ENCODE measurements around the gene SCMH1.

The SCMH1 gene

GRCh38 chr1:41160498-41161110 is 81.5 kb downstream of the SCMH1 start:
- TF ChIP-seq CEBPB (IDR thresholded peaks at IDR 0.05), result no peak

- TF ChIP-seq TEAD4 (IDR thresholded peaks at IDR 0.05), result no peak
- no peak for TF ChIP-seq ZBTB7A (IDR thresholded peaks at IDR 0.05; ENCODE audit: low read depth)
- TF ChIP-seq CREB1 (IDR thresholded peaks at IDR 0.05; ENCODE audit: low read depth), result no peak
- TF ChIP-seq NFIC (IDR thresholded peaks at IDR 0.05), result no peak
- TF ChIP-seq USF1 (IDR thresholded peaks at IDR 0.05), result no peak
- no peak for TF ChIP-seq EP300 (IDR thresholded peaks at IDR 0.05; ENCODE audit: borderline replicate concordance)
- no peak for TF ChIP-seq TAF1 (IDR thresholded peaks at IDR 0.05; ENCODE audit: low read depth)
- no peak for TF ChIP-seq YY1 (IDR thresholded peaks at IDR 0.05; ENCODE audit: low read depth)
- TF ChIP-seq, protein P1, sequence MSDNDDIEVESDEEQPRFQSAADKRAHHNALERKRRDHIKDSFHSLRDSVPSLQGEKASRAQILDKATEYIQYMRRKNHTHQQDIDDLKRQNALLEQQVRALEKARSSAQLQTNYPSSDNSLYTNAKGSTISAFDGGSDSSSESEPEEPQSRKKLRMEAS (IDR thresholded peaks at IDR 0.05), result no peak
- TF ChIP-seq CEBPB (IDR thresholded peaks at IDR 0.05), result no peak
- no peak for TF ChIP-seq TCF12 (IDR thresholded peaks at IDR 0.05; ENCODE audit: low read depth)
- TF ChIP-seq EGR1 (IDR thresholded peaks at IDR 0.05), result no peak
- no peak for TF ChIP-seq FOXM1 (IDR thresholded peaks at IDR 0.05; ENCODE audit: borderline replicate concordance, low read depth)
- TF ChIP-seq RAD21 (IDR thresholded peaks at IDR 0.05; ENCODE audit: low read depth), result no peak
- TF ChIP-seq, protein P2, sequence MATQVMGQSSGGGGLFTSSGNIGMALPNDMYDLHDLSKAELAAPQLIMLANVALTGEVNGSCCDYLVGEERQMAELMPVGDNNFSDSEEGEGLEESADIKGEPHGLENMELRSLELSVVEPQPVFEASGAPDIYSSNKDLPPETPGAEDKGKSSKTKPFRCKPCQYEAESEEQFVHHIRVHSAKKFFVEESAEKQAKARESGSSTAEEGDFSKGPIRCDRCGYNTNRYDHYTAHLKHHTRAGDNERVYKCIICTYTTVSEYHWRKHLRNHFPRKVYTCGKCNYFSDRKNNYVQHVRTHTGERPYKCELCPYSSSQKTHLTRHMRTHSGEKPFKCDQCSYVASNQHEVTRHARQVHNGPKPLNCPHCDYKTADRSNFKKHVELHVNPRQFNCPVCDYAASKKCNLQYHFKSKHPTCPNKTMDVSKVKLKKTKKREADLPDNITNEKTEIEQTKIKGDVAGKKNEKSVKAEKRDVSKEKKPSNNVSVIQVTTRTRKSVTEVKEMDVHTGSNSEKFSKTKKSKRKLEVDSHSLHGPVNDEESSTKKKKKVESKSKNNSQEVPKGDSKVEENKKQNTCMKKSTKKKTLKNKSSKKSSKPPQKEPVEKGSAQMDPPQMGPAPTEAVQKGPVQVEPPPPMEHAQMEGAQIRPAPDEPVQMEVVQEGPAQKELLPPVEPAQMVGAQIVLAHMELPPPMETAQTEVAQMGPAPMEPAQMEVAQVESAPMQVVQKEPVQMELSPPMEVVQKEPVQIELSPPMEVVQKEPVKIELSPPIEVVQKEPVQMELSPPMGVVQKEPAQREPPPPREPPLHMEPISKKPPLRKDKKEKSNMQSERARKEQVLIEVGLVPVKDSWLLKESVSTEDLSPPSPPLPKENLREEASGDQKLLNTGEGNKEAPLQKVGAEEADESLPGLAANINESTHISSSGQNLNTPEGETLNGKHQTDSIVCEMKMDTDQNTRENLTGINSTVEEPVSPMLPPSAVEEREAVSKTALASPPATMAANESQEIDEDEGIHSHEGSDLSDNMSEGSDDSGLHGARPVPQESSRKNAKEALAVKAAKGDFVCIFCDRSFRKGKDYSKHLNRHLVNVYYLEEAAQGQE (IDR thresholded peaks at IDR 0.05; ENCODE audit: low read depth), result no peak
Measured at GRCh38 chr1:41158966-41159365, 83.1 kb downstream of the SCMH1 start.

- TF ChIP-seq NFIC (IDR thresholded peaks at IDR 0.05), result no peak
- TF ChIP-seq, protein P2 (IDR thresholded peaks at IDR 0.05; ENCODE audit: low read depth), result no peak
- TF ChIP-seq CEBPB (IDR thresholded peaks at IDR 0.05), result no peak
- TF ChIP-seq USF1 (IDR thresholded peaks at IDR 0.05), result no peak
- TF ChIP-seq TAF1 (IDR thresholded peaks at IDR 0.05; ENCODE audit: low read depth), result no peak
Measured at GRCh38 chr1:41158147-41158875, 83.8 kb downstream of the SCMH1 start.

DNA sequence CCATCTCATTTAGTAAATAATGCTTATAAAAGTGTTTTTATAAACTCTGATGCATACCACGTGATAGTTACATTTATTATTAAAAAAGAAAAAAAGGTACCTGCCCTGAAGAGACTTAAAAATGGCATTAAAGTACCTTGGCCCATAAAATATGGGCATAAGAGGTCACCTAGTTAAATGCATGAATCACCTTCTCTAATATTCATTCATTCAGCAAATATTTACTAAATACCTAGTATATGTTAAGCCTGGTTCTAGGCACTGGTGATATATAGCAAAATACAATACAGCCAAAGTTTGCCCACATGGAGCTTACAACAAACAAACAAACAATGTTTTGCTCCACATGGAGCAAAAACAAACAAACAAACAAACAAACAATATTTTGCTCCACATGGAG is 87.0 kb downstream of the SCMH1 start:
- TF ChIP-seq TAF1 (IDR thresholded peaks at IDR 0.05; ENCODE audit: low read depth) (no peak), CREB1 (IDR thresholded peaks at IDR 0.05; ENCODE audit: low read depth) (no peak), USF1 (IDR thresholded peaks at IDR 0.05) (no peak), CEBPB (IDR thresholded peaks at IDR 0.05) (no peak), EP300 (IDR thresholded peaks at IDR 0.05; ENCODE audit: borderline replicate concordance) (no peak), TEAD4 (IDR thresholded peaks at IDR 0.05) (no peak), FOXM1 (IDR thresholded peaks at IDR 0.05; ENCODE audit: borderline replicate concordance, low read depth) (no peak), RAD21 (IDR thresholded peaks at IDR 0.05; ENCODE audit: low read depth) (no peak), TCF12 (IDR thresholded peaks at IDR 0.05; ENCODE audit: low read depth) (no peak), NFIC (IDR thresholded peaks at IDR 0.05) (no peak)
- TF ChIP-seq, protein P1 (IDR thresholded peaks at IDR 0.05), result no peak
- TF ChIP-seq, protein P2 (IDR thresholded peaks at IDR 0.05; ENCODE audit: low read depth), result no peak
